T-helper 2 cell treated with Interferon-gamma antibody and Interleukin-4, amounts not matched to agents 100 ng/mL and 5 ng/mL, for 36 hours (primary cell): Measurements from ENCODE around the gene KHNYN. TPM values are rescaled to one million over a fixed set of nuclear protein-coding genes. Genes with fewer than 3 reads are reported as not detected.

Experiments used
- intact Hi-C: fragments of 100-400 bp; cut with micrococcal nuclease; formaldehyde crosslinking; loops from one replicate; pipeline ENCODE4 v1.15.1; 2023
- total RNA-seq: library from RNA; stranded (reverse); gene quantifications from 2 replicates; pipeline ENCODE4 v1.2.3, GENCODE V29; 2022

The KHNYN gene
- total RNA-seq, 1 donor from 2014 or later: 76.6 TPM

DNA sequence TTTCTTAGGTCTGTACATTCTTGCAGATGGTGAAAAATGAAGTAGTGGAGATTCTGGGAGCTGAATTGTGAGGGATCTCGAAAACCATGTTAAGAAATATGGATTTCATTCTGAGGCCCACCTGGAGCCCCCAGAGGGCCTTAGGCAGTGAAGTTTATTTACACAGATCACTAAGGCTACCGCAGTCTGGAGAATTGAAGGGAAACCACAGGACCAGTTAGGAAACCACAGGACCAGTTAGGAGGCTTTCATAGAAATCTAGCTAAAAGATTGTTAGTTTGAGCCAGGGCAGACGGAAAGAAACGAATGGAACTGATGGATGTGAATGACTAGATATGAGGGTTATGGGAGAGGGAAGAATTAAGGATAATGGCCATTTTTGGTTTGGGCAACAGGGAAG is 7.5 kb upstream of the KHNYN start:
- intact Hi-C loops: no loop called here

DNA sequence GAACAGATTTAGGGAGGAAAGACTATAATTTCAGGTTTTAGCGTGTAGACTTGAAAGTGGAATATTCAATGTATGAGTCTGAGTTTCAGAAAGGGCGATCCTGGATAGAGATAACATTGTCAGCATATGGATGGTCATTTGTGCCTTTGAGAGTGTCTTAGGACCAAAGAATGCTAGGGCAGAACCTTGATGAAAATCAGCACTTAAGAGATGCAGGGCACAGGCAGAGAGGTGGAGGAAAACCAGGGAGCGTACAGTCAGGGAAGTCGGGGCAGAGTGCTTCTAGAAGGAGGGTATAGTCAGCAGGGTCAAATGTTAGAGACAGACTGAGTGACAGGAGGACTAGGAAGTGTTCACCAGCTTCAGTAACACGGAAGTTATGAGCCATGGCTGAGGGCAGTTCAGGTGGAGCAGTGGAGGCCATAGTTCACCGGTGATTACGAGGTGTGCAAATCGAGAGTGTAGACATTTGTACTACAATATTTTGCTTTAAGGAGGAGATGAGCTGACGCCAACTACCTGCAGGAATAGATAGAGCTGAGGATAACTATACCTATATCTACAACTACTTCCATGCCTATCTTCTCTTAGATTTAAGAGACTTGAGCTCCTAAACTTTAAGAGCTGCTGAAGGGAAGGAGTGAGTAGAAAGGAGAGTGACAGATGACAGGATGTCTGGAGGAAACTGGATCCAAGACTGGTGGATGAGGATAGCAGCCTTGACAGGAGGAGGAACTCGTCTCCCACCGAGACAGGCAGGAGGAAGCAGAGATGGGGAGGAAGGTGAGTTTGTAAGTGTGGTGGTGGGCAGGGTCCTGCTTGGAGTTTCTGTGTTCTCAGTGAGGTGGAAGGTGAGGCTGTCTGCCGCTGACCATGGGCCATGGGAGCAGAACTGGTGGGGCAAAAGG is 6.8 kb upstream of the KHNYN start:
- intact Hi-C loops: no loop called here

DNA sequence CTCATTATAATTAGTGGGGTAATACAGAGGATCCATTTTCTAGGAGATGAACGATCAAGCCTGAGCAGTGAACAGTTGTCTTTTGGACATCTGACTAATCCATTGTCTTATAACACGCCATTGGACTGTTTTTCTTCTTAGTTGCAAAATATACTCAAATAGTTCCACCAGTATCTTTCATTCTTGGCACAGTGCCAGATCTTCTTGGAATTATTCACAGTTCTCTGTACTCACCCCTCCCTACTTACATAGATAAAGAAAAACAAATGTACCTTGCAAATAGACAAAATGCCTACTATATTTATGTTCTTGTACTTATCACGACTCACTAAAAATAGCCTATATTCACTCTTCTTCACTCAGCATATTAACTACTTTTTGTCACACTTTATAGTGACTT is 4.0 kb upstream of the KHNYN start:
- intact Hi-C loops: no loop called here

DNA sequence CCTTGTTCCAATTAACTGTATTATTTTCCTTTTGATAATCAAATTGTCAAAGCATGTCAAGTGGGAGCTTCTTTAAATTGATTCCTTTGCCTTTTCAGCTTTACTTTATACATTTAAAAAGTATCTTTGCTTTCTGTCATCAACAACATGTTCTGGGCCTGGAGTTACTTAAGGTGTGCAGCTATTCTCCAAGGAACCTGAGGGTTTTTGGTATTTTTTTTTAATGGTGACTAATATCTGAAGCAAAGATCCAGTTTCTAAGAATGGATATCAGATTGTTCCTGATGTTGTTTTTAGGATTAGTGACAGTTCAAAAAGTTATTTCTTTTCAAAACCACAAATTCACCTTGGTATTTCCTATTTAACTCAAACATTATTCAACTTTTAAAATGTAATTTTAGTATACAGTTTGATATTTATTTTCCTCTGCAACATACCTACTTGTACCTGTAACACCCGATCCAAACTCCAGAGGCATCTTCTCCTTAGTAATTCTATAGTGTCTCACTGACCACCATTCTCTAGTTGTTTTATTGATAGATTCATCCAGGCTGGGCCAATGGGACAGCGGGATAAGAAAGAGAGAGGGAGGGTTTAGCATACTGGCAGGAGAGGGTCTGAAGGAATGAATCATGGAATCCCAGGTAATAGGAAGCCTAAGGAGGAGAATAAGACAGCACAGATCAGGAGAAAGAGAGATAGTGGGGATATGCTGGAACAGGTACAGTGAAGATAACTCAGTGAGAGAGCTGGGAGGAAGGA is 3.4 kb upstream of the KHNYN start:
- intact Hi-C loops: no loop called here

DNA sequence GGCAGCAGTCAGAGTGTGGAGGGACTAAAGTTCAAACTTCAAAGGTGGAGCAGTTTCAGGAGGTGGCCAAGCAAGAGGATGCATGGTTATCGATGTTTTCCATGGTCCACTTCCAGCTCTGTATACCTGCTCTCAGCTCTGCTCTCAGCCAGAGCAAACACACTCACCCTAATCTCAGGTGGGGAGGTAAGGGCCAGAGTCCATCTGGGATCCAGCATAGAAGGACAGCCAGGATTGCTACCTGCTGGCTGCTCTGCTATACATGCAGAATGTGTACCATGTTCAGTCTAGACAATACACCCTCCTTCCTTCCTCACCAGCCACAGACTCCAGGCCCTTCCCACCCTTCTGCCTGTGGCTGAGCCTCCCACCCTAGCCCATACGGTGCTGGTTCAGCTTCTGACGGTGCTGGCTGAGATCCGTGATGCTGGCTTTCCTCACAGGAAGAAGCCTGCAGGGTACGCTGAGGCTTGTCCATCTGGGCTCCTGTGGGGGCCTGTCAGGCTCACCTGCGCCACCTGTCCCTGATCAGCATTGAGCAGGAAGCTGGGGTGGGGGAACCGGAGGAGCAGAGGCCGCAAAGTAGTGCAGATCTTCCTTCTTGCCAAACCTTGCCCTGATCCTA is 2.7 kb upstream of the KHNYN start:
- intact Hi-C loops: no loop called here

DNA sequence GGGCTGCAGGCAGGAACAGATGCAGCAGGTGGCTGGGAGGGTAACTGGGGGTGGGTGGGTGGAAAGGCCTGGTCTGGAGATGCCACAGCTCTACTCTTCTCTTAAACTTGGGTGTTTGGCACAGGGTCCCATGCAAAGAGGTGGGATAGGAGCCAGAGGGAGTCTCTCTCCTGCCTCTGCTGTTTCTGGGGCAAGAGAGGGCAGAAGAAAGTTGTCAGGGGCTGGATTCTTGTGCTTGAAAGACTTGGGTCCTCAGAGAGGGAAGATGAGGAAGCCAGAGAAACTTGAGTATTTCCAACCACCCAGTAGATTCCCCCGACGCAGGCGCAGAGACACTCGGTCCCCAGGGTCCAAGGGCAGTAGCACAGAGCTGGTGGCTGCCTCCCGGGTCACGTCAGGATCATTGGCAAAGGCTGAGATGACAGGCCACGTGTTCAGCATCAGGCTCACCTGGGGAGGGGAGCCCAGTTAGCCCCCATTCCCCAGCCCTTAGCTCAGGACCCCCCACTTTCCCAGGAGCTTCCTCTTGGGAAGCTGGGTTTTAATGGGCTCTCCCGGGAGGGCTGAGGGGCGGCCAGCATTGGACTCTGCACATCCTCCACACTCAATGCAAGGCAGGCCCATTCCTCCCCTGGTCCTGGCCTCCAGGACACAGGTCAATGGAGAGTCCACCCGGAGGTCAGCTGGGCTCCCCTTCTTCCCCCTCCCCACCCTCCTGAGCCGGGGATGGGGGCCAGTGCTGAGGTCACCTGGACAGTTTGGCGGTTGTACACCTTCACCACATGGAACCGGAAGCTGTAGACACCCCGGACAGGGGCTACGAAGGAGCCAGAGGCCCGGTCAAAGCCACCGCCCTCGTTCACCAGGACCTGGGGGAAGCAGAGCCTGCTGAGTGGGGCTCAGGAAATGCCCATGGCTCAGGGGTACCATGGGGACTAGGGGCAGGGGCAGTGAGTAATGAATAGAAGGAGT is 1.9 kb upstream of the KHNYN start:
- intact Hi-C loops: no loop called here

DNA sequence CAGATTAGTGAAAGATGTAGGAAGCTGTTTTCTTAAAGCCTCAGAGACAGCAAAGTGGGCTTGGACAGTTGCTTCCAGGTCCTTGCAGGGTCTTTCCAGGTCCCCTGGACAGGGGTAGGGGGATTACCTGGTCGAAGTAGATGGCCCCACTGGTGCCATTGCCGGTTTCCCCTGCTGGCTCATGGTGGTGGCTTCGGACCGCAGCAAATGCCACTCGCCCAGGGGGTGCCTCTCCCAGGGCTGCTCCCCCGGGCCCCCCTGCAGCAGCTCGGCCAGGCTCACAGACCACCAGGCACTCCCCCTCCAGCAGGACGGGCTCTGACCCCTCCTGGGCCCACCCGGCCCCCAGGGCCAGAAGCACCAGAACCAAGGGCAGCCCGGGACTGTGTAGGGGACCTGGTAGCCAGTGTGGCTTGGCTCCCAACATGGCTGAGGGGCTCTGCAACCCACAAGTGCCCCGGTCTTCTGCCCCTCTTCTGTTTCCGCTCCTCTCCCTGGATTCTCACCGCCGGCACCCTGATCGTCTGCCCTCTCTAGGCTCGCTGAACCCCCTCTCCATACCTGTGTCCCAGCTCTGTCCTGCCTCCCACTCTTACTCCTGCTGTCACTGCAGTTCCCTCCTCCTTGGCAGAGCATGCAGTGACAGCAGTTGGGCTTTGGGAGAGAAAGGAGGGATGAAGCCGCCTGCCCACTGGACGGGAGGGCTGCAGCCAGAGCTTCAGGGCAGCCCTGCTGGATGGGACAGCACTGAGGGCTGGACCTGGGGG is 943 bp upstream of the KHNYN start:
- intact Hi-C loops: no loop called here

GRCh38 chr14:24430143-24430681 is 458 bp downstream of the KHNYN start:
- intact Hi-C loops: loop anchor here (5.0 to 10.0 kb wide), 2 partner anchors 118 to 315 kb away; partner anchors contain the start of genes DCAF11, LTB4R, LTB4R2 and NRL

- intact Hi-C loops: loop anchor here (1.0 to 10.0 kb wide), 7 partner anchors 11 to 316 kb away; partner anchors contain the start of genes DCAF11, LTB4R, LTB4R2 and NRL
Observed at GRCh38 chr14:24430682-24431568, 1.2 kb downstream of the KHNYN start.

DNA sequence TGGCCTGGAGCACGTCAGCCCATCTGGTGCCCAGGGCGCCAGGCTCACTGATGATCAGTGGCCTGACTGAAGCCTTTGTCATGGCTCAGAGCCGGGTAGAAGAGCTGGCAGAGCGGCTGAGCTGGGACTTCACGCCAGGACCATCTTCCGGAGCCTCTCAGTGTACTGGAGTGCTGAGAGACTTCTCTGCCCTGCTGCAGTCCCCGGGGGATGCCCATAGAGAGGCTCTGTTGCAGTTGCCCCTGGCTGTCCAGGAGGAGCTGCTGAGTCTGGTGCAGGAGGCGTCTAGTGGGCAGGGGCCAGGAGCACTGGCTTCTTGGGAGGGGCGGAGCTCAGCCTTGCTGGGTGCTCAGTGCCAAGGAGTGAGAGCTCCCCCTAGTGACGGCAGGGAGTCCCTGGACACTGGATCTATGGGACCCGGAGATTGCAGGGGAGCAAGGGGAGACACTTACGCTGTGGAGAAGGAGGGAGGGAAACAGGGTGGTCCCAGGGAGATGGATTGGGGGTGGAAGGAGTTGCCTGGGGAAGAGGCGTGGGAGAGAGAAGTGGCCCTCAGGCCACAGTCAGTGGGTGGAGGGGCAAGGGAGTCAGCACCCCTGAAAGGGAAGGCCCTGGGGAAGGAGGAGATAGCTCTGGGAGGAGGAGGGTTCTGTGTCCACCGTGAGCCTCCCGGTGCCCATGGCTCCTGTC is 2.0 kb downstream of the KHNYN start:
- intact Hi-C loops: loop anchor here (1.0 to 10.0 kb wide), 7 partner anchors 11 to 317 kb away; partner anchors contain the start of genes DCAF11, LTB4R, LTB4R2 and NRL

DNA sequence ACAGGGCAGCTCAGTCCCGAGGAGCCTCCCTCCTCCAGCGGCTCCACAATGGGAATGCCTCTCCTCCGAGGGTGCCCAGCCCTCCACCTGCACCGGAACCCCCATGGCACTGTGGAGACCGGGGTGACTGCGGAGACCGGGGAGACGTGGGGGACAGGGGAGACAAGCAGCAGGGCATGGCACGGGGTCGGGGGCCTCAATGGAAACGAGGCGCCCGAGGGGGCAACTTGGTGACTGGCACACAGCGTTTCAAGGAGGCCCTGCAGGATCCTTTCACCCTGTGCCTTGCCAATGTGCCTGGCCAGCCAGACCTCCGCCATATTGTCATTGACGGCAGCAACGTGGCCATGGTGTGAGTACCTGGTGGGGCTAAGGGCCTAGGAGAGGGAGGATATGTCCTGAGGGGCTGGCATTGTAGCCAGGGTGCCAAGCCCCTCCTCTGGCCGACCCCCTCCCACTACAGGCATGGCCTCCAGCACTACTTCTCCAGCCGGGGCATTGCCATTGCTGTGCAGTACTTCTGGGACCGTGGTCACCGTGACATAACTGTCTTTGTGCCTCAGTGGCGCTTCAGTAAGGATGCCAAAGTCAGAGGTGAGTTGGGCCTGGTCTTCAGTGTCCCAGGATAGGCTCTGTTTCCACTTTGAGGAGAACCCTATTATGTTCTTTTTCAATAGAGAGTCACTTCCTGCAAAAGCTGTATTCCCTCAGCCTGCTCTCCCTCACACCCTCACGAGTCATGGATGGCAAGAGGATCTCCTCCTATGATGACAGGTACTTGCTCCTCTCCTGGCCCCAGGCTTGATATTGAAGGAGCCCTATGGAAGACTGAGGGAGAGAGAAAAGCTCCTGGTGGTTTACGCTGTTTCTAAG is 2.7 kb downstream of the KHNYN start:
- intact Hi-C loops: loop anchor here (5.0 to 10.0 kb wide), 2 partner anchors 120 to 318 kb away; partner anchors contain the start of genes DCAF11, LTB4R, LTB4R2 and NRL

GRCh38 chr14:24434036-24434435 is 4.3 kb downstream of the KHNYN start:
- intact Hi-C loops: loop anchor here (5.0 to 10.0 kb wide), 2 partner anchors 122 to 319 kb away; partner anchors contain the start of genes DCAF11, LTB4R, LTB4R2 and NRL

DNA sequence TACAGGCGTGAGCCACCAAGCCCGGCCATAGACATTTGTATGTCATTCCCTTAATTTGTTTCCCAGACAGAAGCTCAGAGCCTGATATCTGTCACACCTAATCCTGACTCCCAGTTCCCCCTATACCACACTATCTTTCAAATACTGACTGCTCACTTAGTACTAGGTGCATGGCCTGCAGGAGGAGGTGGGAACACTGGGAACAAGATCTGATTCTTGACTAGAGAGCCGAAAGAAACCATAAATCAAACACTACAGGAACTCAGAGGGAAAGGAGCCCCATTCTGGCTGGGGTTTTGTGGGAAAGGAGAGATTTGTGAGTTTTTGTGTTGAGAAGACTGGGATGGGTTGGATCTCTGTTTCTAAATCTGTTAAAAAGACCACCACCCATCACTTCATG is 4.9 kb downstream of the KHNYN start:
- intact Hi-C loops: loop anchor here (5.0 to 10.0 kb wide), 2 partner anchors 122 to 320 kb away; partner anchors contain the start of genes DCAF11, LTB4R, LTB4R2 and NRL

DNA sequence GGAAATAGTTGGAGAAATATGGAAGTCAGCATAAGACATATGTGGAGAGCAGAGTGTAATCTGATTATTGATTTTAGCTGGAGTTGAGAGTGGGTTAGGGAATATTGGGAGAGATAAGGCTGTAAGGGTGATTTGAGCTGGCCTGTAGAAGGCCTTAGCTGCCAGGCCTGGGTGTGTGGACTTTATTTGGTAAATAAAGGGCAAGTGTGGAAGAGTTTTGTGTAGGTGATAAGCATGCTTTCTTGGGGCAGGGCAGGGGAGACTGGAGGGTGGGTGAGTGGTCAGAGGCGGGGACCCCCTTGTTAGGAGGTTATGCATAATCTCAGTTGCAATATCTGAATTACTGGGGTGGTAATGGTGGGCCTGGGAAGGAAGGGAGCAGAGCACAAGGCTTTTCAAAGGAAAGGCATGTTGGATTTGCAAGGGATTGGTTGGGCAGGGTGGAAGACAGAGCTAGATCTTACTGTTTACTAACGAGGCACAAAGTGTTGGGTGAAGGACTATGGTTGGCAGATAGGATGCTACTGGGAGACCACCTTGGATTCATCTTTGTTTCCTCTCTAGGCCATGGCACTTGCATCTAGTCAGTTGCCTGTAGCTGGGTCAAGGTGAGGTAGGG is 5.5 kb downstream of the KHNYN start:
- intact Hi-C loops: loop anchor here (10.0 kb wide), 1 partner anchor 320 kb away; the partner anchor contains the start of genes DCAF11 and NRL

DNA sequence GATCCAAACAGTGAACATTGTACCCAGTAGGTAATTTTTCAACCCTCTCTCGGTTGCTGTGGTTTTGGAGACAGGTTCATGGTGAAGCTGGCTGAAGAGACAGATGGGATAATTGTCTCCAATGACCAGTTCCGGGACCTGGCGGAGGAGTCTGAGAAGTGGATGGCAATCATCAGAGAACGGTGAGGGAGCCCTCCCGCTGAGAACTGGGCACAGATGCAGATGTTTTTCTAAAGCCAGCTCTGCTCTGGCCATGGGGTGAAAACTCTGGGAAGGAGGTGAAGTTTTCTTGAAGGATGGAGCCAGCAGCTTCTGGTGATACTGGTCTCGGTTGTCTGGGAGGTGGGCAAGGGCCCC is 6.2 kb downstream of the KHNYN start:
- intact Hi-C loops: loop anchor here (1.0 to 10.0 kb wide), 2 partner anchors 104 to 321 kb away; partner anchors contain the start of genes DCAF11 and NRL
